Panc1 (cell line): ENCODE results near the gene ASCL2.

Experiments
- CTCF ChIP-seq: fragments of 450-650 bp; IDR thresholded peaks from 2 replicates; pipeline ENCODE4 v1.5.1; 2017; ENCODE audit warnings: mild to moderate bottlenecking
- POLR2AphosphoS5 ChIP-seq: IDR thresholded peaks from 2 replicates; pipeline ENCODE4 v1.6.1; 2012; ENCODE audit warnings: mild to moderate bottlenecking, low read depth, low read length, moderate library complexity
- REST ChIP-seq, 2 experiments: IDR thresholded peaks; 2 replicates each; pipeline ENCODE4 v1.6.1; 2011 to 2012; ENCODE audit warnings: low read depth in 2 of 2, control low read depth in 1 of 2, low read length in 1 of 2, mild to moderate bottlenecking in 1 of 2, moderate library complexity in 1 of 2; ENCODE audit not compliant: insufficient read depth in 1 of 2
- SIN3A ChIP-seq: IDR thresholded peaks from 2 replicates; pipeline ENCODE4 v1.6.1; 2012; ENCODE audit warnings: low read depth, mild to moderate bottlenecking, low read length, moderate library complexity, borderline replicate concordance; ENCODE audit not compliant: insufficient read depth

GRCh38 chr11:2306452-2306823, 36.0 kb upstream of the ASCL2 start:
- TF ChIP-seq CTCF, result no peak
- TF ChIP-seq POLR2AphosphoS5, result no peak
- TF ChIP-seq REST (IDR thresholded peaks at IDR 0.05; ENCODE audit: insufficient read depth in 1 of 2, low read depth in 2 of 2, low read length in 1 of 2), result no peak
- TF ChIP-seq SIN3A, result no peak
